NCI-H69 (cell line): ENCODE data around the gene TMEM51.

Source experiments
- DNase-seq: peaks from one replicate; lab custom pipeline; 2025; lab: John Stamatoyannopoulos, UW

Gene TMEM51

GRCh38 chr1:15246960-15247614 lies 93.5 kb downstream of the TMEM51 start, which contains the start of gene FHAD1:
Gene FHAD1, plus strand, starts transcription at chr1:15247223. Its CDS starts 4,562 bp downstream, at chr1:15251785.
- peak; percentile 90 for DNase-seq

- peak; percentile 7 for DNase-seq
Measured at GRCh38 chr1:15248216-15248615, 94.7 kb downstream of the TMEM51 start.

- no peak for DNase-seq
Measured at GRCh38 chr1:15249081-15249480, 95.5 kb downstream of the TMEM51 start.

- peak; percentile 17 for DNase-seq
Measured at GRCh38 chr1:15251857-15252835, 98.6 kb downstream of the TMEM51 start.

- DNase-seq = peak; percentile 11
Measured at GRCh38 chr1:15254559-15254958, 101.0 kb downstream of the TMEM51 start.

- DNase-seq = no peak
Measured at GRCh38 chr1:15255582-15256149, 102.1 kb downstream of the TMEM51 start.

GRCh38 chr1:15256584-15256983 lies 103.0 kb downstream of the TMEM51 start:
- no peak for DNase-seq

GRCh38 chr1:15257309-15257708 lies 103.8 kb downstream of the TMEM51 start:
- DNase-seq = no peak

- DNase-seq = no peak
Measured at GRCh38 chr1:15258833-15259621, 105.5 kb downstream of the TMEM51 start.

GRCh38 chr1:15259622-15260007 lies 106.1 kb downstream of the TMEM51 start:
- no peak for DNase-seq

- DNase-seq = no peak
Measured at GRCh38 chr1:15260418-15261154, 107.0 kb downstream of the TMEM51 start.

GRCh38 chr1:15261155-15262002 lies 107.8 kb downstream of the TMEM51 start:
- DNase-seq = no peak

- DNase-seq = no peak
Measured at GRCh38 chr1:15262003-15262377, 108.4 kb downstream of the TMEM51 start.

GRCh38 chr1:15262706-15263105 lies 109.2 kb downstream of the TMEM51 start:
- no peak for DNase-seq

GRCh38 chr1:15264769-15265168 lies 111.2 kb downstream of the TMEM51 start:
- no peak for DNase-seq
